GM23338 (cell line): ENCODE results near the gene PLXNC1.

ENCODE experiments used
- CREB1 ChIP-seq: fragments of 250-450 bp; sonication (Bioruptor Pico); IDR thresholded peaks from 2 replicates; pipeline ENCODE4 v1.5.0; 2020; ENCODE audit warnings: low read depth, mild to moderate bottlenecking, moderate library complexity
- CTCF ChIP-seq, 2 experiments: fragments of 200-600 bp in 1 of 2; sonication (generic) in 1 of 2; conservative IDR thresholded peaks; 2 replicates each; pipeline versions ENCODE4 v1.5.1 to v1.6.1; 2016 to 2017; ENCODE audit warnings: antibody characterized with exemption in 2 of 2, low read depth in 2 of 2, mild to moderate bottlenecking in 2 of 2, moderate library complexity in 1 of 2
- ETS1 ChIP-seq: IDR thresholded peaks from 2 replicates; pipeline ENCODE4 v1.6.1; 2016; ENCODE audit warnings: antibody characterized with exemption
- EZH2 ChIP-seq: fragments of 200-600 bp; sonication (generic); IDR thresholded peaks from one replicate; pipeline ENCODE4 v1.8.0; 2017; ENCODE audit warnings: antibody characterized with exemption, mild to moderate bottlenecking, low read depth; ENCODE audit not compliant: unreplicated experiment
- EZH2phosphoT487 ChIP-seq: fragments of 200-600 bp; sonication (generic); IDR thresholded peaks from one replicate; pipeline ENCODE4 v1.8.1; 2018; ENCODE audit warnings: antibody characterized with exemption; ENCODE audit not compliant: unreplicated experiment
- JUNB ChIP-seq: IDR thresholded peaks from one replicate; pipeline ENCODE4 v1.6.1; 2016; ENCODE audit warnings: antibody characterized with exemption; ENCODE audit not compliant: unreplicated experiment
- POLR2AphosphoS5 ChIP-seq: IDR thresholded peaks from 2 replicates; pipeline ENCODE4 v1.6.1; 2016; ENCODE audit warnings: antibody characterized with exemption, low read depth
- REST ChIP-seq: IDR thresholded peaks from one replicate; pipeline ENCODE4 v1.6.1; 2018; ENCODE audit warnings: antibody characterized with exemption; ENCODE audit not compliant: unreplicated experiment
- STAT1 ChIP-seq: IDR thresholded peaks from one replicate; pipeline ENCODE4 v1.6.1; 2016; ENCODE audit warnings: antibody characterized with exemption; ENCODE audit not compliant: unreplicated experiment
- ZNF114 ChIP-seq: fragments of 250-450 bp; sonication (Bioruptor Pico); IDR thresholded peaks from 2 replicates; pipeline ENCODE4 v1.5.0; 2020; ENCODE audit warnings: mild to moderate bottlenecking, moderate library complexity
- ZNF331 ChIP-seq: fragments of 250-450 bp; sonication (Bioruptor Pico); IDR thresholded peaks from 2 replicates; pipeline ENCODE4 v1.5.0; 2020; ENCODE audit warnings: low read depth, mild to moderate bottlenecking, moderate library complexity
- TF ChIP-seq, protein P1 (sequence below): fragments of 250-450 bp; sonication (Bioruptor Pico); IDR thresholded peaks from 2 replicates; pipeline ENCODE4 v1.5.0; 2020; ENCODE audit warnings: mild to moderate bottlenecking, moderate library complexity

DNA sequence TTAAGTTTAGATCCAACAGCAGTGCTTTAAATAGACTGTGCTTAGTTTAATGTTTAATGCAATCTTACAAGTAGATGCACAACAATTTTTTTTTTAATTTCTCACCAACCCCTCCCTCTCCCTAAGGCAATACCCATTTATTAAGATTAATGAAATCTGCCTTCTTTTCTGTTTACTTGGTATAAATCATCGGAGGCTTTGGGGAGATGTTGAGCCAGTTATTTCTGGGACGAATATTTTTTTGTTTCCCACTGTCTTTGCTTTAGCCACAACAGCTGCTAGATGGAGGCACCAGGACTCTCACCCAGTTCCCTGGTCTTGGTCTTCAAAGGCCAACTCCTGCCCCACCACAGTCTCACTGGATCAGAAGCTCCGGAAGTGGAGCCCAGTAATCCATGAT, 113.4 kb downstream of the PLXNC1 start:
- TF ChIP-seq CTCF (conservative IDR thresholded peaks at IDR 0.05; ENCODE audit: low read depth in 2 of 2) (no peak), REST (no peak), EZH2 (no peak), CREB1 (CRISPR knock-in tag) (no peak), POLR2AphosphoS5 (no peak), ZNF331 (CRISPR knock-in tag) (no peak), JUNB (no peak), EZH2phosphoT487 (no peak), STAT1 (no peak), ETS1 (no peak), ZNF114 (CRISPR knock-in tag) (no peak)
- TF ChIP-seq, protein P1, sequence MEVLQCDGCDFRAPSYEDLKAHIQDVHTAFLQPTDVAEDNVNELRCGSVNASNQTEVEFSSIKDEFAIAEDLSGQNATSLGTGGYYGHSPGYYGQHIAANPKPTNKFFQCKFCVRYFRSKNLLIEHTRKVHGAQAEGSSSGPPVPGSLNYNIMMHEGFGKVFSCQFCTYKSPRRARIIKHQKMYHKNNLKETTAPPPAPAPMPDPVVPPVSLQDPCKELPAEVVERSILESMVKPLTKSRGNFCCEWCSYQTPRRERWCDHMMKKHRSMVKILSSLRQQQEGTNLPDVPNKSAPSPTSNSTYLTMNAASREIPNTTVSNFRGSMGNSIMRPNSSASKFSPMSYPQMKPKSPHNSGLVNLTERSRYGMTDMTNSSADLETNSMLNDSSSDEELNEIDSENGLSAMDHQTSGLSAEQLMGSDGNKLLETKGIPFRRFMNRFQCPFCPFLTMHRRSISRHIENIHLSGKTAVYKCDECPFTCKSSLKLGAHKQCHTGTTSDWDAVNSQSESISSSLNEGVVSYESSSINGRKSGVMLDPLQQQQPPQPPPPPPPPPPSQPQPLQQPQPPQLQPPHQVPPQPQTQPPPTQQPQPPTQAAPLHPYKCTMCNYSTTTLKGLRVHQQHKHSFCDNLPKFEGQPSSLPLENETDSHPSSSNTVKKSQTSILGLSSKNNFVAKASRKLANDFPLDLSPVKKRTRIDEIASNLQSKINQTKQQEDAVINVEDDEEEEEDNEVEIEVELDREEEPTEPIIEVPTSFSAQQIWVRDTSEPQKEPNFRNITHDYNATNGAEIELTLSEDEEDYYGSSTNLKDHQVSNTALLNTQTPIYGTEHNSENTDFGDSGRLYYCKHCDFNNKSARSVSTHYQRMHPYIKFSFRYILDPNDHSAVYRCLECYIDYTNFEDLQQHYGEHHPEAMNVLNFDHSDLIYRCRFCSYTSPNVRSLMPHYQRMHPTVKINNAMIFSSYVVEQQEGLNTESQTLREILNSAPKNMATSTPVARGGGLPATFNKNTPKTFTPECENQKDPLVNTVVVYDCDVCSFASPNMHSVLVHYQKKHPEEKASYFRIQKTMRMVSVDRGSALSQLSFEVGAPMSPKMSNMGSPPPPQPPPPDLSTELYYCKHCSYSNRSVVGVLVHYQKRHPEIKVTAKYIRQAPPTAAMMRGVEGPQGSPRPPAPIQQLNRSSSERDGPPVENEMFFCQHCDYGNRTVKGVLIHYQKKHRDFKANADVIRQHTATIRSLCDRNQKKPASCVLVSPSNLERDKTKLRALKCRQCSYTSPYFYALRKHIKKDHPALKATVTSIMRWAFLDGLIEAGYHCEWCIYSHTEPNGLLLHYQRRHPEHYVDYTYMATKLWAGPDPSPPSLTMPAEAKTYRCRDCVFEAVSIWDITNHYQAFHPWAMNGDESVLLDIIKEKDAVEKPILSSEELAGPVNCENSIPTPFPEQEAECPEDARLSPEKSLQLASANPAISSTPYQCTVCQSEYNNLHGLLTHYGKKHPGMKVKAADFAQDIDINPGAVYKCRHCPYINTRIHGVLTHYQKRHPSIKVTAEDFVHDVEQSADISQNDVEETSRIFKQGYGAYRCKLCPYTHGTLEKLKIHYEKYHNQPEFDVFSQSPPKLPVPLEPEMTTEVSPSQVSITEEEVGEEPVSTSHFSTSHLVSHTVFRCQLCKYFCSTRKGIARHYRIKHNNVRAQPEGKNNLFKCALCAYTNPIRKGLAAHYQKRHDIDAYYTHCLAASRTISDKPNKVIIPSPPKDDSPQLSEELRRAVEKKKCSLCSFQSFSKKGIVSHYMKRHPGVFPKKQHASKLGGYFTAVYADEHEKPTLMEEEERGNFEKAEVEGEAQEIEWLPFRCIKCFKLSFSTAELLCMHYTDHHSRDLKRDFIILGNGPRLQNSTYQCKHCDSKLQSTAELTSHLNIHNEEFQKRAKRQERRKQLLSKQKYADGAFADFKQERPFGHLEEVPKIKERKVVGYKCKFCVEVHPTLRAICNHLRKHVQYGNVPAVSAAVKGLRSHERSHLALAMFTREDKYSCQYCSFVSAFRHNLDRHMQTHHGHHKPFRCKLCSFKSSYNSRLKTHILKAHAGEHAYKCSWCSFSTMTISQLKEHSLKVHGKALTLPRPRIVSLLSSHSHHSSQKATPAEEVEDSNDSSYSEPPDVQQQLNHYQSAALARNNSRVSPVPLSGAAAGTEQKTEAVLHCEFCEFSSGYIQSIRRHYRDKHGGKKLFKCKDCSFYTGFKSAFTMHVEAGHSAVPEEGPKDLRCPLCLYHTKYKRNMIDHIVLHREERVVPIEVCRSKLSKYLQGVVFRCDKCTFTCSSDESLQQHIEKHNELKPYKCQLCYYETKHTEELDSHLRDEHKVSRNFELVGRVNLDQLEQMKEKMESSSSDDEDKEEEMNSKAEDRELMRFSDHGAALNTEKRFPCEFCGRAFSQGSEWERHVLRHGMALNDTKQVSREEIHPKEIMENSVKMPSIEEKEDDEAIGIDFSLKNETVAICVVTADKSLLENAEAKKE: no peak
